ENCODE data around the gene SCN9A. TPM values are rescaled to one million over a fixed set of nuclear protein-coding genes. Genes with fewer than 3 reads are reported as not detected.

SCN9A gene
- total and polyA plus RNA-seq, 2 of the 4 experiments (the other 2 are of a cell fraction): 40.1 to 135 TPM

DNA sequence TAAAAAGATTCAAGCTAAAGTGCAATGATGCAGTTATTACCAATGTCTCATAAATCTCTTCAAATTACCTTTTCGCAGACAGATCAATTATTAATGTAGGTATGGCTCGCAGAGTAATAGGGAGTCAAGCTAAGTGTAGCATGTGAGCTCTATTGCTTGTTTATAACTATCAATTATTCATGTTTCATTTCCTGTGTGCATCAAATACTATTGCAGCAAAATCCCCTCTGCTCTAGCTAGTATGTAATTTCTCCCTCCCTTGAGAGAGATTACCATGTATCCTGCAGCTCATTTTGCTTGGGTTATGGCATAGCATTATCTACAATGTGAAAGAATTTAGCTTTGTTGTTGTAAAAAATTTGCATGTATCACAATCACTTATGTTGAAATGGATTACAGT lies 182.3 kb downstream of the SCN9A start:
- no peak overlapping the region for H2BK5ac ChIP-seq (ENCODE audit: low read depth, low read length, poor library complexity, severe bottlenecking)
- no peak overlapping the region for H4K5ac ChIP-seq (ENCODE audit: low read depth, low read length)
- no peak overlapping the region for H3K56ac ChIP-seq (ENCODE audit: extremely low read depth, insufficient read depth, low read length)
- POLR2A ChIA-PET (ENCODE audit: unreplicated experiment): no interaction called here
- H3K27ac ChIP-seq (ENCODE audit: insufficient read depth, low read length): no peak overlapping the region
- no peaks in the 10 kb centered on the region for H3K27me3 ChIP-seq (ENCODE audit: control insufficient read depth, insufficient read depth, low read length)
- DNase-seq: no peak
- no CpG with 5 or more reads among the region's 2 CpGs for WGBS, 2 experiments (ENCODE audit: extremely low coverage in 2 of 2, insufficient read length in 1 of 2)
- no peaks in the 10 kb centered on the region for H3K36me3 ChIP-seq (ENCODE audit: control insufficient read depth, insufficient read depth, low read length)
- no peak overlapping the region for H3K23ac ChIP-seq (ENCODE audit: low read depth, low read length)
- H3K9me1 ChIP-seq (ENCODE audit: insufficient read depth, low read length): no peaks in the 10 kb centered on the region
- H4K91ac ChIP-seq (ENCODE audit: insufficient read depth, low read depth, low read length): no peak overlapping the region
- H3K18ac ChIP-seq (ENCODE audit: low read depth, low read length): no peak overlapping the region
- H4K20me1 ChIP-seq (ENCODE audit: insufficient read depth, low read length): no peaks in the 10 kb centered on the region
- ATAC-seq (ENCODE audit: low read depth): no peak
- intact Hi-C loops (cut with micrococcal nuclease) (no loop called here), in situ Hi-C loops (cut with MboI; ENCODE audit: low sequenced_read_pairs) (no loop called here), dilution Hi-C loops (cut with HindIII; ENCODE audit: low sequenced_read_pairs, unreplicated experiment) (no loop called here)
- no peak overlapping the region for H3K4me3 ChIP-seq (ENCODE audit: insufficient read depth, low read depth, low read length)
- no TSS peak for BruUV-seq (replicated peaks)
- H3K79me1 ChIP-seq (ENCODE audit: low read depth in 1 of 2, low read length in 2 of 2): no peaks in the 10 kb centered on the region
- TF ChIP-seq CHD1 (IDR thresholded peaks at IDR 0.05; ENCODE audit: low read depth, low read length) (no peak), MAZ (IDR thresholded peaks at IDR 0.05; ENCODE audit: borderline replicate concordance, low read depth, low read length) (no peak), BHLHE40 (IDR thresholded peaks at IDR 0.05; ENCODE audit: low read depth, low read length) (no peak), RAD21 (IDR thresholded peaks at IDR 0.05; ENCODE audit: low read length) (no peak), SMC3 (IDR thresholded peaks at IDR 0.05; ENCODE audit: low read depth, low read length) (no peak), NFE2L2 (IDR thresholded peaks at IDR 0.05; ENCODE audit: low read depth, low read length) (no peak), POLR2A (IDR thresholded peaks at IDR 0.05; ENCODE audit: low read depth, low read length) (no peak), MXI1 (IDR thresholded peaks at IDR 0.05; ENCODE audit: borderline replicate concordance, low read depth, low read length) (no peak), RFX5 (IDR thresholded peaks at IDR 0.05; ENCODE audit: low read depth, low read length) (no peak), CEBPB (IDR thresholded peaks at IDR 0.05; ENCODE audit: low read depth, low read length) (no peak), RCOR1 (IDR thresholded peaks at IDR 0.05; ENCODE audit: insufficient replicate concordance, low read length) (no peak), FOS (IDR thresholded peaks at IDR 0.05; ENCODE audit: low read depth, low read length) (no peak), MAFK (IDR thresholded peaks at IDR 0.05; ENCODE audit: low read depth, low read length) (no peak)
- TF ChIP-seq, protein P1, sequence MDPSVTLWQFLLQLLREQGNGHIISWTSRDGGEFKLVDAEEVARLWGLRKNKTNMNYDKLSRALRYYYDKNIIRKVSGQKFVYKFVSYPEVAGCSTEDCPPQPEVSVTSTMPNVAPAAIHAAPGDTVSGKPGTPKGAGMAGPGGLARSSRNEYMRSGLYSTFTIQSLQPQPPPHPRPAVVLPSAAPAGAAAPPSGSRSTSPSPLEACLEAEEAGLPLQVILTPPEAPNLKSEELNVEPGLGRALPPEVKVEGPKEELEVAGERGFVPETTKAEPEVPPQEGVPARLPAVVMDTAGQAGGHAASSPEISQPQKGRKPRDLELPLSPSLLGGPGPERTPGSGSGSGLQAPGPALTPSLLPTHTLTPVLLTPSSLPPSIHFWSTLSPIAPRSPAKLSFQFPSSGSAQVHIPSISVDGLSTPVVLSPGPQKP (IDR thresholded peaks at IDR 0.05; ENCODE audit: borderline replicate concordance, low read depth, low read length): no peak
- TF ChIP-seq, protein P2, sequence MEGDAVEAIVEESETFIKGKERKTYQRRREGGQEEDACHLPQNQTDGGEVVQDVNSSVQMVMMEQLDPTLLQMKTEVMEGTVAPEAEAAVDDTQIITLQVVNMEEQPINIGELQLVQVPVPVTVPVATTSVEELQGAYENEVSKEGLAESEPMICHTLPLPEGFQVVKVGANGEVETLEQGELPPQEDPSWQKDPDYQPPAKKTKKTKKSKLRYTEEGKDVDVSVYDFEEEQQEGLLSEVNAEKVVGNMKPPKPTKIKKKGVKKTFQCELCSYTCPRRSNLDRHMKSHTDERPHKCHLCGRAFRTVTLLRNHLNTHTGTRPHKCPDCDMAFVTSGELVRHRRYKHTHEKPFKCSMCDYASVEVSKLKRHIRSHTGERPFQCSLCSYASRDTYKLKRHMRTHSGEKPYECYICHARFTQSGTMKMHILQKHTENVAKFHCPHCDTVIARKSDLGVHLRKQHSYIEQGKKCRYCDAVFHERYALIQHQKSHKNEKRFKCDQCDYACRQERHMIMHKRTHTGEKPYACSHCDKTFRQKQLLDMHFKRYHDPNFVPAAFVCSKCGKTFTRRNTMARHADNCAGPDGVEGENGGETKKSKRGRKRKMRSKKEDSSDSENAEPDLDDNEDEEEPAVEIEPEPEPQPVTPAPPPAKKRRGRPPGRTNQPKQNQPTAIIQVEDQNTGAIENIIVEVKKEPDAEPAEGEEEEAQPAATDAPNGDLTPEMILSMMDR (conservative IDR thresholded peaks at IDR 0.05; ENCODE audit: low read depth, low read length): no peak
- TF ChIP-seq, protein P3, sequence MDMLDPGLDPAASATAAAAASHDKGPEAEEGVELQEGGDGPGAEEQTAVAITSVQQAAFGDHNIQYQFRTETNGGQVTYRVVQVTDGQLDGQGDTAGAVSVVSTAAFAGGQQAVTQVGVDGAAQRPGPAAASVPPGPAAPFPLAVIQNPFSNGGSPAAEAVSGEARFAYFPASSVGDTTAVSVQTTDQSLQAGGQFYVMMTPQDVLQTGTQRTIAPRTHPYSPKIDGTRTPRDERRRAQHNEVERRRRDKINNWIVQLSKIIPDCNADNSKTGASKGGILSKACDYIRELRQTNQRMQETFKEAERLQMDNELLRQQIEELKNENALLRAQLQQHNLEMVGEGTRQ (IDR thresholded peaks at IDR 0.05; ENCODE audit: low read depth, low read length): no peak
- no peak overlapping the region for H3K4me2 ChIP-seq (ENCODE audit: low read depth, low read length)
- H2AK5ac ChIP-seq (ENCODE audit: low read depth, low read length): no peak overlapping the region
- H2BK15ac ChIP-seq (ENCODE audit: low read depth, low read length): no peak overlapping the region
- H3K9ac ChIP-seq (ENCODE audit: low read depth, low read length): no peak overlapping the region
- H3K9me3 ChIP-seq (ENCODE audit: control insufficient read depth, insufficient read depth, low read length): no peaks in the 10 kb centered on the region
- no peak overlapping the region for H3K4ac ChIP-seq (ENCODE audit: low read depth, low read length)
- H2BK20ac ChIP-seq (ENCODE audit: low read depth, low read length): no peak overlapping the region
- H4K8ac ChIP-seq (ENCODE audit: low read depth in 2 of 2, low read length in 2 of 2): no peak overlapping the region
- CTCF ChIA-PET: interaction anchor here (0.6 to 1.4 kb wide), 4 partner anchors 11 to 188 kb away, joined by 3 to 4 read pairs (median 3); no protein-coding TSS in a partner anchor
- no peak overlapping the region for H2AK9ac ChIP-seq (replicated peaks; ENCODE audit: low read depth, low read length, poor library complexity)
- H2BK120ac ChIP-seq (ENCODE audit: low read depth, low read length): no peak overlapping the region
- H3K4me1 ChIP-seq (ENCODE audit: control insufficient read depth, insufficient read depth, low read length): no peaks in the 10 kb centered on the region
- H2AFZ ChIP-seq (replicated peaks; ENCODE audit: low read length, poor library complexity): no peak overlapping the region
- H3K14ac ChIP-seq (replicated peaks; ENCODE audit: low read depth, low read length): no peak overlapping the region
